GM23248 (cell line): Measurements from ENCODE around the gene WDPCP.

Source experiments
- EZH2 ChIP-seq: fragments of 200-600 bp; sonication (generic); IDR thresholded peaks from 2 replicates; pipeline ENCODE4 v1.6.1; 2018; ENCODE audit warnings: antibody characterized with exemption, mild to moderate bottlenecking; ENCODE audit not compliant: insufficient read depth, poor library complexity, severe bottlenecking
- EZH2phosphoT487 ChIP-seq: fragments of 200-600 bp; sonication (generic); IDR thresholded peaks from 2 replicates; pipeline ENCODE4 v1.6.1; 2018; ENCODE audit warnings: antibody characterized with exemption, moderate library complexity, mild to moderate bottlenecking, low read depth; ENCODE audit not compliant: insufficient read depth

- TF ChIP-seq EZH2phosphoT487 (no peak), EZH2 (no peak)
Measured at GRCh38 chr2:63424329-63425078, 163.8 kb downstream of the WDPCP start.
